GM10266 (cell line): Measurements from ENCODE around the gene NEO1.

Experiments used
- DNase-seq: peaks from one replicate; pipeline ENCODE4 v3.0.0; 2012; ENCODE audit errors: extremely low spot score
- TF ChIP-seq, protein P1 (sequence below): IDR thresholded peaks from 2 replicates; pipeline ENCODE4 v1.5.1; 2012; ENCODE audit warnings: mild to moderate bottlenecking, low read depth; ENCODE audit not compliant: control insufficient read depth, insufficient read depth; ENCODE audit errors: missing control alignments

Gene NEO1

GRCh38 chr15:73053398-73053723 is 1.1 kb downstream of the NEO1 start:
- TF ChIP-seq, protein P1, sequence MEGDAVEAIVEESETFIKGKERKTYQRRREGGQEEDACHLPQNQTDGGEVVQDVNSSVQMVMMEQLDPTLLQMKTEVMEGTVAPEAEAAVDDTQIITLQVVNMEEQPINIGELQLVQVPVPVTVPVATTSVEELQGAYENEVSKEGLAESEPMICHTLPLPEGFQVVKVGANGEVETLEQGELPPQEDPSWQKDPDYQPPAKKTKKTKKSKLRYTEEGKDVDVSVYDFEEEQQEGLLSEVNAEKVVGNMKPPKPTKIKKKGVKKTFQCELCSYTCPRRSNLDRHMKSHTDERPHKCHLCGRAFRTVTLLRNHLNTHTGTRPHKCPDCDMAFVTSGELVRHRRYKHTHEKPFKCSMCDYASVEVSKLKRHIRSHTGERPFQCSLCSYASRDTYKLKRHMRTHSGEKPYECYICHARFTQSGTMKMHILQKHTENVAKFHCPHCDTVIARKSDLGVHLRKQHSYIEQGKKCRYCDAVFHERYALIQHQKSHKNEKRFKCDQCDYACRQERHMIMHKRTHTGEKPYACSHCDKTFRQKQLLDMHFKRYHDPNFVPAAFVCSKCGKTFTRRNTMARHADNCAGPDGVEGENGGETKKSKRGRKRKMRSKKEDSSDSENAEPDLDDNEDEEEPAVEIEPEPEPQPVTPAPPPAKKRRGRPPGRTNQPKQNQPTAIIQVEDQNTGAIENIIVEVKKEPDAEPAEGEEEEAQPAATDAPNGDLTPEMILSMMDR = no peak
- no peak for DNase-seq

GRCh38 chr15:73054417-73054953 is 2.2 kb downstream of the NEO1 start:
- TF ChIP-seq, protein P1 = no peak
- no peak for DNase-seq

DNA sequence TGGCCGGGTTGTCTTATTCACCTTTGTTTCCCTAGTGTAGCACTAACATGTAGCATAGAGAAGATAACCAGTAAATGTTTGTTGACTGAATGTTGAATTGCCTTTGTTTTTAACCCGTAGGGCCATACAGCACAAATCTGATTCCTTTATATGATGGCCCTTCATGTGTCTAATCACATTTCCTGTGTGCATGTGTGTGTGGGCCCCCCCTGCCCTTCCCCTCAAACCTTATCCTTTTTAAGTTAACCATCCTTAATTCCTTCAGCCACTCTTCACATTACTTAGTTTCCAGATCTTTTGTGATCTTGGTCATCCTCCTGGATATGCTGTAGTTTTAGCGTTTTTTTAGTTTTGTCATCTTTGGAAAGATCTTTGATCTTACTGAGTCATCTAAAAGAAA is 4.2 kb downstream of the NEO1 start:
- no peak for DNase-seq
- TF ChIP-seq, protein P1 = no peak

DNA sequence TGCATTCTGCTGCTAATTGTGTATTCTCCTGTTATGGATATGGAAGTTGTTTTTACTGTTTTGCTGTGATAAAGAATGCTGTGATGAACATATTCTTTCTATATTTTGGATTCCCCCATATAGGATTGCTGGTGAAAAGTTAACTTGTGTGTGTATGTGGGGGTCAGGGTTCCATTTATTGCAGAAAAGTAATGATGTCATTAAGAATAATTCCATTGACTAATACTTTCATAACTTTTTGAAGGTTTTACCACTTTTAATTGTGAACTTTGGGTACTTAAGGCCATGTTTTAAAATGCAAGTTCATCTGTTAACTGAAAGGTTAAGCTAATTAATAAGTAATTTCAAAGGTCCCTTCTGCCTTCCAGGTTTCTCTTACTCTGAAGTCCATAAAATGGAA is 6.2 kb downstream of the NEO1 start:
- TF ChIP-seq, protein P1 = no peak
- no peak for DNase-seq

GRCh38 chr15:73065114-73065513 is 12.9 kb downstream of the NEO1 start:
- DNase-seq = no peak
- TF ChIP-seq, protein P1 = no peak

DNA sequence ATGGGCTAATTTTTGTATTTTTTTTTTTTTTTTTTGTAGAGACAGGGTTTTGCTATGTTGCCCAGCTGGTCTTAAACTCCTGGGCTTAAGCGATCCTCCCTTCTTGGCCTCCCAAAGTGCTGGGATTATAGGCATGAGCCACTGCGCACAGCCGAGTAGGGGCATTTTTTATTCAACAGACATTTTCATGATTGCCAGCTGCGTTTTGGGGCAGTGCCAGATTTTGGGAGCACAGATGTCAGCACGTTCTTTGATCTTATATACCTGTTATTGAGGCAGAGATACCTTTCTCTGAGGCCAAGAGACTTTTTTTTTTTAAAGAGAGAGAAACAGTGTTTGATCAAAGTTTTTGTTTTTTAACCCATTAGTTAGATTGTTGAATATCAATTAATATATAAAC is 16.8 kb downstream of the NEO1 start:
- DNase-seq = no peak
- TF ChIP-seq, protein P1 = no peak

DNA sequence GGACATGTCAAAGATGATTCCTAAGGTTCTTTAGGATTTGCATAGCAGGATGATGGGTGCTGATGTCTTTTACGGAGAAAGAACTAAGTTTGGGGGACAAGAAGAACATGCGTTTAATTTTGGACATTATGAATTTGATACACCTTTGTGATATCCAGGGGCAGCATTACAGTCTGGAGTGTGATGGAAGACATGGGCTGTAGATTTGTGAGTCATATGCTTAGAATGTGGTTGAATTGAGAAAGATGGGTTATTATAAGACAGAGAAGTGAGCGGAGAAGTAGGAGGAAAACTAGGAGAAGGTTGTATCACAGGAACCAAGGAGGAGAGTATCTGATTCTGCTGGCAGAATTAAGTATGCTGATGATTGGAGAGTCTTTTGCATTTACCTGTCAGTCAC is 20.6 kb downstream of the NEO1 start:
- DNase-seq = no peak
- TF ChIP-seq, protein P1 = no peak
